Astrocyte (in vitro differentiated cells and primary cell): Measurements from ENCODE around the gene P4HA3. TPM values are rescaled to one million over a fixed set of nuclear protein-coding genes. Genes with fewer than 3 reads are reported as not detected.

Source experiments
- DNase-seq: peaks from one replicate; pipeline ENCODE4 v3.0.0-alpha.2; 2010; ENCODE audit warnings: low read depth
- FAIRE-seq: peaks from 2 replicates; lab custom pipeline; 2011; peaks lifted over from hg19 to GRCh38; lab: Jason Lieb, UNC
- H2AFZ ChIP-seq: 2 replicates; pipeline ENCODE4 v1.6.0; 2012; ENCODE audit warnings: low read depth, low read length, inconsistent platforms
- H3K27ac ChIP-seq: 2 replicates; pipeline ENCODE4 v1.5.1; 2011; ENCODE audit warnings: low read depth, low read length, inconsistent platforms
- H3K27me3 ChIP-seq: 2 replicates; pipeline ENCODE4 v1.6.0; 2011; ENCODE audit warnings: low read length, inconsistent platforms; ENCODE audit not compliant: insufficient read depth
- H3K36me3 ChIP-seq: 2 replicates; pipeline ENCODE4 v1.5.1; 2011; ENCODE audit warnings: low read length, inconsistent platforms; ENCODE audit not compliant: insufficient read depth
- H3K4me1 ChIP-seq: 2 replicates; pipeline ENCODE4 v1.5.1; 2011; ENCODE audit warnings: low read length, inconsistent platforms; ENCODE audit not compliant: insufficient read depth
- H3K4me2 ChIP-seq: 2 replicates; pipeline ENCODE4 v1.6.0; 2012; ENCODE audit warnings: low read length, inconsistent platforms
- H3K4me3 ChIP-seq: 2 replicates; pipeline ENCODE4 v1.5.1; 2011; ENCODE audit warnings: low read depth, mild to moderate bottlenecking, low read length, inconsistent platforms; ENCODE audit not compliant: insufficient read depth
- H3K79me2 ChIP-seq: 2 replicates; pipeline ENCODE4 v1.6.0; 2012; ENCODE audit warnings: mild to moderate bottlenecking, low read length, inconsistent platforms; ENCODE audit not compliant: insufficient read depth
- H3K9ac ChIP-seq: 2 replicates; pipeline ENCODE4 v1.6.0; 2012; ENCODE audit warnings: mild to moderate bottlenecking, low read length, inconsistent platforms
- H3K9me3 ChIP-seq: 2 replicates; pipeline ENCODE4 v1.5.1; 2012; ENCODE audit warnings: low read depth, mild to moderate bottlenecking, low read length, inconsistent platforms; ENCODE audit not compliant: insufficient read depth
- H4K20me1 ChIP-seq: 2 replicates; pipeline ENCODE4 v1.6.0; 2012; ENCODE audit warnings: low read length, inconsistent platforms; ENCODE audit not compliant: insufficient read depth
- H3K27ac Mint-ChIP-seq: one replicate; pipeline ENCODE4 v1.8.0; 2021; ENCODE audit warnings: mild to moderate bottlenecking, mixed read lengths; ENCODE audit not compliant: unreplicated experiment
- H3K27me3 Mint-ChIP-seq: one replicate; pipeline ENCODE4 v1.8.0; 2021; ENCODE audit warnings: low read depth, mixed read lengths; ENCODE audit not compliant: unreplicated experiment
- H3K36me3 Mint-ChIP-seq: one replicate; pipeline ENCODE4 v1.8.0; 2021; ENCODE audit warnings: low read depth, mixed read lengths; ENCODE audit not compliant: unreplicated experiment
- H3K4me1 Mint-ChIP-seq: one replicate; pipeline ENCODE4 v1.8.0; 2021; ENCODE audit warnings: low read depth, mixed read lengths; ENCODE audit not compliant: unreplicated experiment
- H3K4me3 Mint-ChIP-seq: one replicate; pipeline ENCODE4 v1.8.0; 2021; ENCODE audit warnings: mild to moderate bottlenecking, moderate library complexity, mixed read lengths; ENCODE audit not compliant: unreplicated experiment
- H3K9me3 Mint-ChIP-seq: one replicate; pipeline ENCODE4 v1.8.0; 2021; ENCODE audit warnings: mild to moderate bottlenecking, mixed read lengths; ENCODE audit not compliant: unreplicated experiment
- EZH2 ChIP-seq: IDR thresholded peaks from 2 replicates; pipeline ENCODE4 v1.6.1; 2012; ENCODE audit warnings: mild to moderate bottlenecking, low read length, inconsistent platforms; ENCODE audit not compliant: insufficient read depth
- total RNA-seq: library from RNA; stranded (reverse); gene quantifications from 2 replicates; pipeline ENCODE4 v1.2.1, GENCODE V29; 2021
- TF ChIP-seq, protein P1 (sequence below): IDR thresholded peaks from 2 replicates; pipeline ENCODE4 v1.5.1; 2011; ENCODE audit warnings: low read depth, mild to moderate bottlenecking, inconsistent platforms, low read length, moderate library complexity; ENCODE audit not compliant: insufficient read depth

P4HA3 gene
- total RNA-seq, 1 donor from 2014 or later = 3.3 TPM

DNA sequence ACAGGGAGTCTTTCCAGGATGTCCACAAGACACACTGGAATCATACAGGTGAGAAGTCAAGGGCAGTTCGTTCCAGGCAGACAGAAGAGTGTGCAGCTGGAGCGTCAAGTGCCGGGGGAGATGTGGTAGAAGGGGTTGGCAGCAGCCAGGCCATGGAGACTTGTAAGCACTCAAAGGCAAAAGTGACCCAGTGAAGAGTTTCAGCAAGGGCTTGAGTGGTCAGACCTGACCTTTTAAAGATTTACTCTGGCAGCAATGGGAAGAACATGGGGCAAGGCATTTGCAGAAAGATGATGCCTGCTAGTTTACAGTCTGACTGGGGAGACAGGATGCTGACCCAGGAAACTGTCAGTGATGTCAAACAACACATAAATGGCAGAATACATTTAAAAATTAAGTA, 29.0 kb downstream of the P4HA3 start:
- no peaks in the 10 kb centered on the region for H3K27me3 Mint-ChIP-seq
- H3K9me3 ChIP-seq = peaks cover 2% of the 10 kb centered on the region

DNA sequence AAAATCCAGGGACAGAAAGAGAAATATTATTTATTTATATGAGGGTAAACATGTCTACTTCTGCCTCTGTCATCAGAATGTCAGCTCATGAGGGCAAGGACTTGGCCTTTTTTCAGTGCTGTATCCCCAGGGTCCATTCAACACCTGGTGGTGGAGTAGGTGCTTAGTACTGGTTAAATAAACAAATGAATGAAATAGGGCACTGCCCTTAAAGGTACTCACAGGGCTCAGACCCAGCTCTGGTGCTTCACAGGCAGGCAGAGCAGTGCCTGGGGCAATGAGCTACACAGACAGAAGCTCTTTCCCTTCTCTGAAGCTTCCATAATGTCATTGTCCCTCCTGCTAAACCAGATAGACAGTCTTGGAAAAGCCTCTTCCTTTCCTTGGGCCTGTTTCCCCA, 30.9 kb downstream of the P4HA3 start:
- TF ChIP-seq EZH2 = no peak
- TF ChIP-seq, protein P1, sequence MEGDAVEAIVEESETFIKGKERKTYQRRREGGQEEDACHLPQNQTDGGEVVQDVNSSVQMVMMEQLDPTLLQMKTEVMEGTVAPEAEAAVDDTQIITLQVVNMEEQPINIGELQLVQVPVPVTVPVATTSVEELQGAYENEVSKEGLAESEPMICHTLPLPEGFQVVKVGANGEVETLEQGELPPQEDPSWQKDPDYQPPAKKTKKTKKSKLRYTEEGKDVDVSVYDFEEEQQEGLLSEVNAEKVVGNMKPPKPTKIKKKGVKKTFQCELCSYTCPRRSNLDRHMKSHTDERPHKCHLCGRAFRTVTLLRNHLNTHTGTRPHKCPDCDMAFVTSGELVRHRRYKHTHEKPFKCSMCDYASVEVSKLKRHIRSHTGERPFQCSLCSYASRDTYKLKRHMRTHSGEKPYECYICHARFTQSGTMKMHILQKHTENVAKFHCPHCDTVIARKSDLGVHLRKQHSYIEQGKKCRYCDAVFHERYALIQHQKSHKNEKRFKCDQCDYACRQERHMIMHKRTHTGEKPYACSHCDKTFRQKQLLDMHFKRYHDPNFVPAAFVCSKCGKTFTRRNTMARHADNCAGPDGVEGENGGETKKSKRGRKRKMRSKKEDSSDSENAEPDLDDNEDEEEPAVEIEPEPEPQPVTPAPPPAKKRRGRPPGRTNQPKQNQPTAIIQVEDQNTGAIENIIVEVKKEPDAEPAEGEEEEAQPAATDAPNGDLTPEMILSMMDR = no peak
- peaks cover 36% of the 10 kb centered on the region for H3K4me1 Mint-ChIP-seq
- peaks cover 2% of the 10 kb centered on the region for H3K9me3 ChIP-seq
- no peaks in the 10 kb centered on the region for H3K27me3 ChIP-seq
- no peak overlapping the region for H2AFZ ChIP-seq
- no peak overlapping the region for H3K9ac ChIP-seq
- no peak overlapping the region for H3K27ac Mint-ChIP-seq
- no peak for FAIRE-seq
- H3K36me3 Mint-ChIP-seq = no peaks in the 10 kb centered on the region
- H3K4me2 ChIP-seq = no peak overlapping the region
- H3K27me3 Mint-ChIP-seq = no peaks in the 10 kb centered on the region
- no peak overlapping the region for H3K27ac ChIP-seq
- H3K4me3 Mint-ChIP-seq = no peak overlapping the region
- H3K4me1 ChIP-seq = peaks cover 29% of the 10 kb centered on the region
- no peak for DNase-seq
- H3K4me3 ChIP-seq = no peak overlapping the region
- H3K9me3 Mint-ChIP-seq = peaks cover 4% of the 10 kb centered on the region
- no peaks in the 10 kb centered on the region for H3K36me3 ChIP-seq
- H4K20me1 ChIP-seq = no peaks in the 10 kb centered on the region
- H3K79me2 ChIP-seq = no peaks in the 10 kb centered on the region

More for the DNA sequence above, 29.0 kb downstream of the P4HA3 start:
- Histone ChIP-seq H3K27ac (no peak overlapping the region), H3K4me1 (peaks cover 19% of the 10 kb centered on the region), H2AFZ (no peak overlapping the region), H3K4me2 (no peak overlapping the region), H3K36me3 (no peaks in the 10 kb centered on the region), H4K20me1 (no peaks in the 10 kb centered on the region), H3K79me2 (no peaks in the 10 kb centered on the region), H3K4me3 (no peak overlapping the region), H3K9ac (no peak overlapping the region), H3K27me3 (no peaks in the 10 kb centered on the region)
- TF ChIP-seq, protein P1 = no peak
- no peak for TF ChIP-seq EZH2
- no peak overlapping the region for H3K4me3 Mint-ChIP-seq
- no peaks in the 10 kb centered on the region for H3K36me3 Mint-ChIP-seq
- no peak for FAIRE-seq
- H3K27ac Mint-ChIP-seq = no peak overlapping the region
- peaks cover 4% of the 10 kb centered on the region for H3K9me3 Mint-ChIP-seq
- no peak for DNase-seq
- H3K4me1 Mint-ChIP-seq = peaks cover 25% of the 10 kb centered on the region

DNA sequence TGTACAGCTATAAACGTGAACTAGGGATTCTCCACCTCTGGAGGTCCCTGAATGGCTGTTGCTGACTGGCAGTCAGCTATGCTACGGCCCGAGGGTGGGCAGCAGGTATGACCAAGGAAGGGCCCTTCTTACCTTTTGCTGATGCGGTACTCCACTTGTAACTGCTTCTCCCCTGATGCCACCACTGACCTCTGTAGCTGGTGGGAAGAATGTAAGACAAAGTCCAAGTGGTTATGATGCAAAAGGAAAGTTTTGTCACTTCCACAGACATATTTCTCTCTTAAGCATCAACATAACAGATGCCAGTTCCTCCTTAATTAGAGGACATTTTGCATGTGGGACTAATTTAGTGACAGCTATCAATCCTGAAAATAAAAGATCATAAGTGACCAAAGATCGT, 32.2 kb downstream of the P4HA3 start:
- no peaks in the 10 kb centered on the region for H3K27me3 ChIP-seq
- H3K4me3 ChIP-seq = no peak overlapping the region
- peaks cover 29% of the 10 kb centered on the region for H3K4me1 ChIP-seq
- no peaks in the 10 kb centered on the region for H4K20me1 ChIP-seq
- peak overlapping the region; percentile 72 for H3K9ac ChIP-seq
- no peak for FAIRE-seq
- Mint-ChIP-seq H3K9me3 (peaks cover 4% of the 10 kb centered on the region), H3K36me3 (no peaks in the 10 kb centered on the region), H3K27ac (peak overlapping the region; percentile 92), H3K4me1 (peaks cover 36% of the 10 kb centered on the region), H3K4me3 (no peak overlapping the region), H3K27me3 (no peaks in the 10 kb centered on the region)
- no peaks in the 10 kb centered on the region for H3K79me2 ChIP-seq
- TF ChIP-seq, protein P1 = no peak
- TF ChIP-seq EZH2 = no peak
- no peaks in the 10 kb centered on the region for H3K36me3 ChIP-seq
- peak overlapping the region; percentile 14 for H2AFZ ChIP-seq
- no peak for DNase-seq
- H3K27ac ChIP-seq = peak overlapping the region; percentile 96
- H3K4me2 ChIP-seq = peak overlapping the region; percentile 61
- peaks cover 2% of the 10 kb centered on the region for H3K9me3 ChIP-seq
